Esophagus muscularis mucosa (tissue), 4 donors: ENCODE data around the gene PSMA3. TPM values are rescaled to one million over a fixed set of nuclear protein-coding genes. Genes with fewer than 3 reads are reported as not detected.
A peak's percentile ranks its signal among the peaks of the same experiment; 100 is the strongest.

Experiments used
- DNase-seq: peaks from one replicate; pipeline ENCODE4 v3.0.0-alpha.2; 2017; ENCODE audit errors: extremely low spot score
- H3K27ac ChIP-seq, 4 donors: fragments of 200-600 bp; sonication (generic); replicated peaks in 1 of 4; 1 replicate in 3 of 4; 2 replicates in 1 of 4; pipeline ENCODE4 v1.5.1; 2016 to 2019; ENCODE audit warnings: mild to moderate bottlenecking in 1 of 4
- H3K27me3 ChIP-seq, 4 donors: fragments of 200-600 bp; sonication (generic); one replicate each; pipeline versions ENCODE4 v1.5.1 to v1.6.0; 2016 to 2019
- H3K36me3 ChIP-seq, 4 donors: fragments of 200-600 bp; sonication (generic); one replicate each; pipeline ENCODE4 v1.5.1; 2016 to 2019
- H3K4me1 ChIP-seq, 4 donors: fragments of 200-600 bp; sonication (generic); one replicate each; pipeline ENCODE4 v1.5.1; 2016 to 2019
- H3K4me3 ChIP-seq, 4 donors: fragments of 200-600 bp; sonication (generic); 1 replicate in 2 of 4; 2 replicates in 2 of 4; pipeline ENCODE4 v1.5.1; 2016 to 2019; ENCODE audit warnings: mild to moderate bottlenecking in 4 of 4, moderate library complexity in 1 of 4
- H3K9me3 ChIP-seq, 4 donors: fragments of 200-600 bp; sonication (generic); 1 replicate in 3 of 4; 2 replicates in 1 of 4; pipeline ENCODE4 v1.5.1; 2016 to 2019
- CTCF ChIP-seq, 3 experiments: fragments of 200-600 bp in 2 of 3; fragments of 450-650 bp in 1 of 3; sonication (generic) in 2 of 3; IDR thresholded peaks; one replicate each; pipeline ENCODE4 v1.5.1; 2017 to 2019; ENCODE audit warnings: antibody characterized with exemption in 3 of 3, mild to moderate bottlenecking in 2 of 3, moderate library complexity in 1 of 3
- EP300 ChIP-seq: sonication (generic); formaldehyde crosslinking; IDR thresholded peaks from one replicate; pipeline ENCODE4 v1.6.1; 2017; ENCODE audit warnings: antibody characterized with exemption
- POLR2A ChIP-seq: fragments of 450-650 bp; IDR thresholded peaks from one replicate; pipeline ENCODE4 v1.6.1; 2017; ENCODE audit warnings: antibody characterized with exemption, moderate library complexity, mild to moderate bottlenecking, low read depth
- POLR2AphosphoS5 ChIP-seq, 2 donors: sonication (generic); formaldehyde crosslinking; IDR thresholded peaks; one replicate each; pipeline ENCODE4 v1.6.1; 2017; ENCODE audit warnings: antibody characterized with exemption in 2 of 2
- WGBS: methylation state at CpG from one replicate; pipeline ENCODE4 v1.1.5; 2018; 5-methylcytosine and 5-hydroxymethylcytosine counted together
- intact Hi-C: fragments of 100-400 bp; cut with DNase I; formaldehyde crosslinking; loops from one replicate; pipeline ENCODE4 v1.15.1; 2023
- total RNA-seq, 4 donors: library from RNA; depleted of rRNA; stranded (reverse); fragments of >200 nt; gene quantifications; one replicate each; pipeline versions ENCODE4 v1.1.0 to v1.2.1, GENCODE V29; 2016

The PSMA3 gene
- total RNA-seq, 4 donors from 2014 or later, result 69.8 to 98.0 (median 84.8) TPM

DNA sequence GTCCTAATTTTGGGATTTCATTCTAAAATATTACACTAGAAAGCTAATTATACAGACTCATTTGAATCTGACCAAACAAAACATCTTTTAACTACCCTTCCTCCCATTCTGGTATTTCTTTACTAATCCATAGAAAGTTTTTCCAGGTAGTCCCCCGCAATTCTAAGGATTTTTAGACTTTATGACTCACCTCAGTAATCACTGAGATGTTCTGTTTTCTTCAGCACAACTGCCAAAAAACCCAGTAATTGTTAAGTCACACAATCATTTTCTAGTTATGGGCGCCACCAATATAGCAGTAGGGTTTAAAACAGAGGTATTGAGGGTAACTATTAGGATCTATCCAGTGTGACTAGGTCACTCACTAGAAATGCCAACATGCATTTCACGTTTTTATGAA, 52.1 kb downstream of the PSMA3 start:
- intact Hi-C loops, result loop anchor here (5.0 kb wide), 2 partner anchors 54 to 1186 kb away; partner anchors contain the start of genes JKAMP, L3HYPDH and PSMA3
- Histone ChIP-seq H3K9me3 (no peaks in the 10 kb centered on the region), H3K27ac (peak overlapping the region; percentile 91 to 96 (median 94)), H3K36me3 (peaks cover 17 to 43% (median 34%) of the 10 kb centered on the region in 4 donors), H3K27me3 (no peaks in the 10 kb centered on the region), H3K4me3 (peak overlapping the region; percentile 66 to 96 (median 92)), H3K4me1 (peaks cover 39 to 70% (median 65%) of the 10 kb centered on the region in 4 donors)
- no peak for DNase-seq
- 9% methylated on average over 3 of the region's 3 CpGs for WGBS
- TF ChIP-seq POLR2A, result no peak
- no peak for TF ChIP-seq POLR2AphosphoS5 (IDR thresholded peaks at IDR 0.05)
- no peak for TF ChIP-seq CTCF (IDR thresholded peaks at IDR 0.05)
- no peak for TF ChIP-seq EP300

GRCh38 chr14:58297412-58297761, 52.7 kb downstream of the PSMA3 start:
- WGBS, result 2% methylated on average over 10 of the region's 10 CpGs
- no peak for TF ChIP-seq EP300
- TF ChIP-seq CTCF (IDR thresholded peaks at IDR 0.05), result no peak
- TF ChIP-seq POLR2AphosphoS5 (IDR thresholded peaks at IDR 0.05), result no peak
- no peaks in the 10 kb centered on the region for H3K9me3 ChIP-seq
- H3K27ac ChIP-seq, result peak overlapping the region; percentile 91 to 96 (median 94)
- intact Hi-C loops, result loop anchor here (5.0 kb wide), 2 partner anchors 55 to 1185 kb away; partner anchors contain the start of genes JKAMP, L3HYPDH and PSMA3
- peaks cover 13 to 43% (median 38%) of the 10 kb centered on the region in 4 donors for H3K36me3 ChIP-seq
- H3K4me3 ChIP-seq, result peak overlapping the region; percentile 66 to 96 (median 92)
- H3K4me1 ChIP-seq, result peaks cover 33 to 64% (median 60%) of the 10 kb centered on the region in 4 donors
- DNase-seq, result peak; percentile 92
- H3K27me3 ChIP-seq, result no peaks in the 10 kb centered on the region

- intact Hi-C loops, result loop anchor here (5.0 kb wide), 2 partner anchors 56 to 1184 kb away; partner anchors contain the start of genes JKAMP, L3HYPDH and PSMA3
- 0% methylated on average over 20 of the region's 40 CpGs for WGBS
- Histone ChIP-seq H3K36me3 (peaks cover 13 to 41% (median 38%) of the 10 kb centered on the region in 4 donors), H3K4me3 (peak overlapping the region; percentile 66 to 96 (median 92)), H3K4me1 (peaks cover 33 to 59% (median 55%) of the 10 kb centered on the region in 4 donors), H3K27ac (peak overlapping the region; percentile 93 to 97 (median 94)), H3K9me3 (no peaks in the 10 kb centered on the region), H3K27me3 (no peaks in the 10 kb centered on the region)
- TF ChIP-seq EP300 (no peak), POLR2A (peak; percentile 64), CTCF (IDR thresholded peaks at IDR 0.05) (peak in 1 of 3 experiments; percentile 2), POLR2AphosphoS5 (IDR thresholded peaks at IDR 0.05) (peak in 1 of 2 donors; percentile 53)
- DNase-seq, result peak; percentile 99
Measured at GRCh38 chr14:58297762-58298476, 53.3 kb downstream of the PSMA3 start.

DNA sequence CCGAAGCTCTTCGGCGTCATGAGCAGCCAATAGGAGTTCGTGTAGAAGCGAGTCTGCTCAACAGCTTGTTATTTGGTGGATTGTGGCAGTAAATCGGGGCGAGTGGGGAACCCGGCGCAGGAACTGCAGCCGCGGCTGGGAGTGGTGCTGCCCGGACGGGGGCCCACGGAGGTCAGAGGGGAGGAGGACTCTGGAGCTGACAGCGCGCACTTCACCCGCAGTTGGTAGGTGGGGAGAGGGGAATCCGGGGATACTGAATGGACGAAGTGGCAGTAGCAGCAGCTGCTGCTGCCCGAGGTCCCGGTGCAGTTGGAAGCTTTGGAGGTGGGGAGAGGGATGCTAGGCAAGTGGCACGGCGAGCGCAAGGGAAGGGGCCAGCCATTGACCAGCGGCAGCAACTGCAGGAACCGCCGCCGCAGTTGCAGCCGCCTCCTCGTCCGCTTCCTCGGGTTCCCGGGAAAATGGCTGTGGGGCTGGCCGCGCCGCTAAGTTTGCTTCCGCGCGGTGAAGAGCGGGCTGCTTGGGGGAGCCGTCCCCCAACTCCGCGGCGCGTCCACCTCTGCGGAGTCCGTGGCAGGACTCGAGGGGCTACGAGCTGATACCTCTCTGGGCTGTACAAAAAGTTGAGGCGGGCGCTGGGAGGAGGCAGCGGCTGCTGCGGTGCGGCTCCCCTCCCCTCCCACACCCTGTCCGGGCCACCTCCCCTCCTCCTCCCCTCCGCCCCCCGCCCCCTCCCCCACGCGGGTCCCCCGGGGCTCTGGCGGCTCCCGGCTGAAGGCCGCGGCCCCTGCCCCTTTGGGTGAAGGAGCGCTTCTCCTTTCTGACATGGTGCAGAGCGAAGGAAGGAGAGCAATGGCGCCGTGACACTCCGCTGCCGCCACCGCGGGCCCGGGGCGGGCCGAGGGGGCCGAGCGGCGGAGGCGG, 54.1 kb downstream of the PSMA3 start, which contains the start of gene ARID4A:
ARID4A (plus strand) TSS at position 79 of the 924 bp plus-strand sequence. CDS start 1,300 bp downstream, outside the sequence.
- under 1% methylated on average over 40 of the region's 79 CpGs for WGBS

More for the DNA sequence above, 54.1 kb downstream of the PSMA3 start, which contains the start of gene ARID4A:
- peak within 1 kb of the TSS; percentile 66 to 96 (median 92) for H3K4me3 ChIP-seq
- peaks cover 13 to 39% (median 34%) of the 10 kb centered on the region in 4 donors for H3K36me3 ChIP-seq
- peaks cover 33 to 52% (median 47%) of the 10 kb centered on the region in 4 donors for H3K4me1 ChIP-seq
- peak within 1 kb of the TSS; percentile 93 to 97 (median 94) for H3K27ac ChIP-seq
- intact Hi-C loops, result loop anchor here (5.0 kb wide), 2 partner anchors 56 to 1184 kb away; partner anchors contain the start of genes JKAMP, L3HYPDH and PSMA3
- H3K9me3 ChIP-seq, result no peaks in the 10 kb centered on the region
- no peaks in the 10 kb centered on the region for H3K27me3 ChIP-seq
- TF ChIP-seq POLR2AphosphoS5 (IDR thresholded peaks at IDR 0.05) (peak; percentile 93 to 96), CTCF (IDR thresholded peaks at IDR 0.05) (no peak), POLR2A (peak; percentile 83)
- peak; percentile 98 for DNase-seq
